Measurements from ENCODE around the gene MAZ. TPM values are rescaled to one million over a fixed set of nuclear protein-coding genes. Genes with fewer than 3 reads are reported as not detected.
A peak's percentile ranks its signal among the peaks of the same experiment; 100 is the strongest.

The MAZ gene
- total RNA-seq, 1 experiment from 2014 or later: 426 TPM

DNA sequence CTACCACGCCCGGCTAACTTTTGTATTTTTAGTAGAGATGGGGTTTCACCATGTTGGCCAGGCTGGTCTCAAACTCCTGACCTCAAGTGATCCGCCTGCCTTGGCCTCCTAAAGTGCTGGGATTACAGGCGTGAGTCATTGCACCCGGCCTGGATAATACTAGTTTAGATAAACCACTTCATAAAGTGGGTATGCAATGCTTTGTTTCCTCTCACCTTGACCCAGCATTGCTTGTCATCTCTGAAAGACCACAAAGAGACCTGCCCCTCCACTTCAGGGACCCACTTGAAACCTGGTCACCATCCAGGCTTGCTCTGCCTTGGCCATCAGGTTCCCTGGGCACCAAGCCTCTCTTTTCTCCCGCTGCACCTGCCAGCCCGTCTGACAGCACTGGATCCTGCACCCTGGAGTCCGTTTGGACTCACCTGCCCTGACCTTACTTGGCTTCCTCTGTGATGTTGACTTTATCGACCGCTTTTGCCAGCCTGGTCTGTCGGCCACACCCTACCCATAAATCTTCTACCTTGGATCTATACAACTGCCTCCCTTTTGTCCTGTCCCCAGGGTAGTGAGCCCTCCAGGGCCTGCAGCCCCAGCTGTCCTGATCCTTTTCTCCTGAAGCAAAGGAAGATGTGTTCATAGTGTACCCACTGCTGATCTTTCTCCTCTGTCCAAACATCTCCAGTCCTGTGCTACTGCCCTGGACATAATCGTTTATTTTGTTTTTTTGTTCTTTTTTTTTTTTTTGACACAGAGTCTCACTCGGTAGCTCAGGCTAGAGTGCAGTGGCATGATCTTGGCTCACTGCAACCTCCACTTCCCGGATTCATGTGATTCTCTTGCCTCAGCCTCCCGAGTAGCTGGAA, 40.9 kb upstream of the MAZ start:
- no peak for DNase-seq (ENCODE audit: low read depth, low spot score)
- CTCF ChIA-PET: no interaction called here
- peak; percentile 60; the same call in 1 of the 2 replicates for ATAC-seq
- H3K27ac ChIP-seq (ENCODE audit: low read length): no peak overlapping the region
- H3K4me1 ChIP-seq (ENCODE audit: control insufficient read depth, insufficient read depth, low read length): no peaks in the 10 kb centered on the region
- H3K36me3 ChIP-seq (ENCODE audit: control insufficient read depth, insufficient read depth, low read length): no peaks in the 10 kb centered on the region
- POLR2A ChIA-PET: no interaction called here
- H3K27me3 ChIP-seq (ENCODE audit: control insufficient read depth, insufficient read depth, low read length): no peaks in the 10 kb centered on the region
- in situ Hi-C loops (cut with HindIII; ENCODE audit: low pct_unique_long_range_greater_than_20kb, low sequenced_read_pairs) (no loop called here), intact Hi-C loops (cut with micrococcal nuclease; ENCODE audit: unreplicated experiment) (no loop called here)
- TF ChIP-seq POLR2AphosphoS5 (IDR thresholded peaks at IDR 0.05; ENCODE audit: low read depth, low read length) (no peak), SIN3A (IDR thresholded peaks at IDR 0.05; ENCODE audit: borderline replicate concordance, insufficient read depth, low read depth, low read length) (no peak), TCF7L2 (IDR thresholded peaks at IDR 0.05; ENCODE audit: low read depth, low read length) (no peak)
- TF ChIP-seq, protein P1, sequence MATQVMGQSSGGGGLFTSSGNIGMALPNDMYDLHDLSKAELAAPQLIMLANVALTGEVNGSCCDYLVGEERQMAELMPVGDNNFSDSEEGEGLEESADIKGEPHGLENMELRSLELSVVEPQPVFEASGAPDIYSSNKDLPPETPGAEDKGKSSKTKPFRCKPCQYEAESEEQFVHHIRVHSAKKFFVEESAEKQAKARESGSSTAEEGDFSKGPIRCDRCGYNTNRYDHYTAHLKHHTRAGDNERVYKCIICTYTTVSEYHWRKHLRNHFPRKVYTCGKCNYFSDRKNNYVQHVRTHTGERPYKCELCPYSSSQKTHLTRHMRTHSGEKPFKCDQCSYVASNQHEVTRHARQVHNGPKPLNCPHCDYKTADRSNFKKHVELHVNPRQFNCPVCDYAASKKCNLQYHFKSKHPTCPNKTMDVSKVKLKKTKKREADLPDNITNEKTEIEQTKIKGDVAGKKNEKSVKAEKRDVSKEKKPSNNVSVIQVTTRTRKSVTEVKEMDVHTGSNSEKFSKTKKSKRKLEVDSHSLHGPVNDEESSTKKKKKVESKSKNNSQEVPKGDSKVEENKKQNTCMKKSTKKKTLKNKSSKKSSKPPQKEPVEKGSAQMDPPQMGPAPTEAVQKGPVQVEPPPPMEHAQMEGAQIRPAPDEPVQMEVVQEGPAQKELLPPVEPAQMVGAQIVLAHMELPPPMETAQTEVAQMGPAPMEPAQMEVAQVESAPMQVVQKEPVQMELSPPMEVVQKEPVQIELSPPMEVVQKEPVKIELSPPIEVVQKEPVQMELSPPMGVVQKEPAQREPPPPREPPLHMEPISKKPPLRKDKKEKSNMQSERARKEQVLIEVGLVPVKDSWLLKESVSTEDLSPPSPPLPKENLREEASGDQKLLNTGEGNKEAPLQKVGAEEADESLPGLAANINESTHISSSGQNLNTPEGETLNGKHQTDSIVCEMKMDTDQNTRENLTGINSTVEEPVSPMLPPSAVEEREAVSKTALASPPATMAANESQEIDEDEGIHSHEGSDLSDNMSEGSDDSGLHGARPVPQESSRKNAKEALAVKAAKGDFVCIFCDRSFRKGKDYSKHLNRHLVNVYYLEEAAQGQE (IDR thresholded peaks at IDR 0.05; ENCODE audit: insufficient read depth in 1 of 2, low read depth in 2 of 2, low read length in 1 of 2): no peak
- TF ChIP-seq, protein P2, sequence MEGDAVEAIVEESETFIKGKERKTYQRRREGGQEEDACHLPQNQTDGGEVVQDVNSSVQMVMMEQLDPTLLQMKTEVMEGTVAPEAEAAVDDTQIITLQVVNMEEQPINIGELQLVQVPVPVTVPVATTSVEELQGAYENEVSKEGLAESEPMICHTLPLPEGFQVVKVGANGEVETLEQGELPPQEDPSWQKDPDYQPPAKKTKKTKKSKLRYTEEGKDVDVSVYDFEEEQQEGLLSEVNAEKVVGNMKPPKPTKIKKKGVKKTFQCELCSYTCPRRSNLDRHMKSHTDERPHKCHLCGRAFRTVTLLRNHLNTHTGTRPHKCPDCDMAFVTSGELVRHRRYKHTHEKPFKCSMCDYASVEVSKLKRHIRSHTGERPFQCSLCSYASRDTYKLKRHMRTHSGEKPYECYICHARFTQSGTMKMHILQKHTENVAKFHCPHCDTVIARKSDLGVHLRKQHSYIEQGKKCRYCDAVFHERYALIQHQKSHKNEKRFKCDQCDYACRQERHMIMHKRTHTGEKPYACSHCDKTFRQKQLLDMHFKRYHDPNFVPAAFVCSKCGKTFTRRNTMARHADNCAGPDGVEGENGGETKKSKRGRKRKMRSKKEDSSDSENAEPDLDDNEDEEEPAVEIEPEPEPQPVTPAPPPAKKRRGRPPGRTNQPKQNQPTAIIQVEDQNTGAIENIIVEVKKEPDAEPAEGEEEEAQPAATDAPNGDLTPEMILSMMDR (IDR thresholded peaks at IDR 0.05): no peak
- BruUV-seq (replicated peaks): no TSS peak
- H3K9me3 ChIP-seq (ENCODE audit: control insufficient read depth, insufficient read depth, low read depth, low read length): no peaks in the 10 kb centered on the region
- H3K4me3 ChIP-seq (ENCODE audit: low read depth in 2 of 2, low read length in 2 of 2): no peak overlapping the region

DNA sequence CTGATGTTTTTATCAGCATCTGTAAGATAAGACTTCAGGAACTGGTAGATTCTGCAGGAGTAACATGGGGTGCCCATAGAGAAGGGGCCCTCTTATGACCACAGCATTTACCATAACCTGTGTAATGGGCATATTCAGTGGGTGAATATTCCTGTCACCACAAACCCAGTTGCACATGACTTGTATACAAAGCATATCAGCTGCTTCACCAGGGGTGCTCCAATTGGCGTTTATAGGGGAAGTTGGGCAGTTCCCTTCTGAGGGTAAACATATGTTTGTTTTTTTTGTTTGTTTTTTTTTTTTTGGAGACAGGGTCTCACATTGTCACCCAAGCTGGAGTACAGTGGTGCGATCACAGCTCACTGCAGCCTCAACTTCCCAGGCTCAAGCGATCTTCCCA, 39.8 kb upstream of the MAZ start:
- DNase-seq (ENCODE audit: low read depth, low spot score): no peak
- intact Hi-C loops (cut with micrococcal nuclease; ENCODE audit: unreplicated experiment): no loop called here
- Histone ChIP-seq H3K27me3 (ENCODE audit: control insufficient read depth, insufficient read depth, low read length) (no peaks in the 10 kb centered on the region), H3K9me3 (ENCODE audit: control insufficient read depth, insufficient read depth, low read depth, low read length) (no peaks in the 10 kb centered on the region), H3K27ac (ENCODE audit: low read length) (no peak overlapping the region), H3K36me3 (ENCODE audit: control insufficient read depth, insufficient read depth, low read length) (no peaks in the 10 kb centered on the region), H3K4me1 (ENCODE audit: control insufficient read depth, insufficient read depth, low read length) (no peaks in the 10 kb centered on the region), H3K4me3 (ENCODE audit: low read depth in 2 of 2, low read length in 2 of 2) (no peak overlapping the region)
- ChIA-PET POLR2A (no interaction called here), CTCF (no interaction called here)
- no peak for ATAC-seq
- BruUV-seq (replicated peaks): no TSS peak
- TF ChIP-seq POLR2AphosphoS5 (IDR thresholded peaks at IDR 0.05; ENCODE audit: low read depth, low read length): no peak
- TF ChIP-seq, protein P1 (IDR thresholded peaks at IDR 0.05; ENCODE audit: insufficient read depth in 1 of 2, low read depth in 2 of 2, low read length in 1 of 2): no peak
- TF ChIP-seq, protein P2 (IDR thresholded peaks at IDR 0.05): no peak
- no peak for TF ChIP-seq TCF7L2 (IDR thresholded peaks at IDR 0.05; ENCODE audit: low read depth, low read length)
- no peak for TF ChIP-seq SIN3A (IDR thresholded peaks at IDR 0.05; ENCODE audit: borderline replicate concordance, insufficient read depth, low read depth, low read length)
- in situ Hi-C loops (cut with HindIII; ENCODE audit: low pct_unique_long_range_greater_than_20kb, low sequenced_read_pairs): no loop called here
